Measurements from ENCODE around the gene SLC17A8. TPM values are rescaled to one million over a fixed set of nuclear protein-coding genes. Genes with fewer than 3 reads are reported as not detected.
"Not testable (repeated sequence)": the region's sequence is repeated elsewhere in the genome, so short reads cannot be mapped to it uniquely, and the experiment has no call there.

The SLC17A8 gene
- 0.35 TPM for polyA plus RNA-seq (ENCODE audit: insufficient read length)
- long read RNA-seq, donor 1: 0 reads
- long read RNA-seq, donor 2: 0 reads
- long read RNA-seq, donor 3: 0 reads
- long read RNA-seq, donor 4: 0 reads
- long read RNA-seq, donor 5: 0 reads
- long read RNA-seq, donor 6: 0 reads
- long read RNA-seq, donor 7: 0 reads
- long read RNA-seq, donor 8: 0 reads

DNA sequence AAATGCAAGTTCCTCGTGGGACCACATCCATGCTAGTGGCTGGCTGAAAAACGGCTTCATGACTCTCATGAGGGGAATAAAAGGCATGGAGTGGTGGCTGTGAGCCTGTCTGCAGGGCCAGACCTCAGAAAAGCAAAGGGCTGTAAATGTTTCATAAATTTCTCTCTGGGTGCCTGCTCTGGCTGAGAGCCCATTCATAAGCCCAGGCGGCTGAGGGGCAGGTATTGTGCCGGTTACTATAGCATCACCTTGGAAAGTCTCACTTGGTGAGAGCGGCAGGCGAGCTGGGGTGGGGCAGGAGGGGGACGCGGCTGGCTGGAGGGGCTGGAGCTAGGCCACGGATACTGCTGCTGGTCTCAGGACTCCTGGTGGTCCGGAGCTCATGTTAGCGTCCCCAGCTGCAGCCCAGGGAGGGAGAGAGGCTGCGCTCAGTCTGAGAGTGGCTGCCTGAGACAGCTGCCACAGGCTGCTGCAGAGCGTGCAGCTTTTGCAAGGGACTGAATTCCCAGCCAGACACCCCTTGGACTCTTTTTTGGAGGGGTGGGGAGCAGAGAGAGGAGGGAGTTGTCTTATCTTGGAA, at the start of gene SLC17A8:
TSS of gene SLC17A8 (plus strand) at position 431 of the 580 bp plus-strand sequence. CDS start 318 bp downstream, outside the sequence.
- no peak for DNase-seq

DNA sequence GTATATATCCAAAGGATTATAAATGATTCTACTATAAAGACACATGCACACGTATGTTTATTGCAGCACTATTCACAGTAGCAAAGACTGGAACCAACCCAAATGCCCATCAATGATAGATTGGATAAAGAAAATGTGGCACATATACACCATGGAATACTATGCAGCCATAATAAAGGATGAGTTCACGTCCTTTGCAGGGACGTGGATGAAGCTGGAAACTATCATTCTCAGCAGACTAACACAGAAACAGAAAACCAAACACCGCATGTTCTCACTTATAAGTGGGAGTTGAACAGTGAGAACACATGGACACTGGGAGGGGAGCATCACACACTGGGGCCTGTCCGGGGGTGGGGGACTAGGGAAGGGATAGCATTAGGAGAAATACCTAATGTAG, 48.7 kb upstream of the SLC17A8 start:
- not testable (repeated sequence) for DNase-seq

DNA sequence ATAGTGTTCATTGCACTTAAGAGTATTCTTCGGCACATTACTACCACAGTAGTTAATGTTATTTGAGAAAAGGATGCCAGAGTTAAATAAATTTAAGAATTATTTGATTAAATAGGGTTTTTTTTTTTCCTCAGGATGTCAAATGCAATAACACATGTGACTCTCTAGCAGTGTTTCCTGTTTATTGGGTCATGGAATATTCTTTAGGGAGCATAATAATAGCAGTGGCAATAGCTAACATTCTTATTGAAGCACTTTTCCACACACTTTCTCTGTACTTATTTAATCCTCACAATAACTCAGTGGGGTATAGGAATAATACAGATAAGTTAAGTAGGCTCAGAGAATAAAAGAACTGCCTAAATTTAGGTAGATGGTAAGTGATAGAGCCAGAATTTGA, 45.6 kb upstream of the SLC17A8 start:
- DNase-seq: no peak

DNA sequence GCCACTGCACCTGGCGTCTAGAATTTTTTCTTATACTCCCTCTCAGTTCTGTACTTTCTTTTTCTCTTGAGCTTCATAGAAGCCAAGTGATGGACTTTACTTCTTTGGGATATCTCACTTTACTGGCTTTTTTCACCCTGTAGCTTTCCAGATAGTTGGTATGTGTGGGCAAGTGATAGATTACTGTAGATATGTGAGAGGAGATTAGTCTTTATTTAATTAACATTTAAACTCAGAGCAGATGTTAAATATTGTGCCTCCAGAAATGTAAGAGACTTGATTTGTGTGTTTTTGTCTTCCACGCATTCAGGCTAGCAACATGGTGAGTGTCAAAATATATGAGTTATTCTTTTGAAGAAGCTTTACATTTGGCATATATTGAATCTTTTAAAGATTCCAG, 39.5 kb upstream of the SLC17A8 start:
- DNase-seq: no peak

DNA sequence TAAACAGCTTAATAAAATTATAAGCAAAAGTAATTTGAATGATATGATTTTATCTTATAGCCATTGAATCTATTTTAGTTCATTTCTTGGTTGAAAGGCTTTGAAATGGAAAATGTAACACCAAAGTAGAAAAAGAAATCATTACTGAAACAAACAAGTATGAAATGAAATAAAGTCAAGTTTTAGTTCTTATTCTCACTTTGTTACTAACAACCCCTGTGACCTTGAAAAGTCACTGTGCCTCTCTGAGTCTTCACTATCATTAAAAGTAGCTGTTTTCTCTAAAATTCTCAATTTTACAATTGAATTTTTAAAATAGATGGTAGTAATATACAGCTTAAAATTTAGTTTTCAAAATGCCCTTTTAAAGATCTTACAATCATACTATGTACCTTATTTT, 32.4 kb upstream of the SLC17A8 start:
- DNase-seq: no peak

DNA sequence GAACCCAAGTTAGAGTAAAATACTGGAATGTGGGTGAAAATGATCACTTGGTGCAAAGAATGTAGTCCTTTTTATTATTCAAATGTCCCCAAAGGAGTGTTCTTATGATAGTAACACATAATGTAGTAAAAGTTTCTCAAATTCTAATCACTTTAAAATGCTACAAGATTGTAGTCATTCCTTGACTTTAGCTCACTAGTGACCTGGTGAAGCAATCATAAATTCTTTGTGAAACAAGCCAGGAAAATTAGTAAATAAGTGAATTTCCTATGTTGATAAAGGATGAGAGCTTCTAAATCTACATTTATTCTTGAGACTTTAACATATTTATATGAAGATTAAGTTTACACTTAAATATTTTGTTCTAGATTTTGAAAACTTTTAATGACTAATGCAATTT, 30.7 kb upstream of the SLC17A8 start:
- DNase-seq: no peak

DNA sequence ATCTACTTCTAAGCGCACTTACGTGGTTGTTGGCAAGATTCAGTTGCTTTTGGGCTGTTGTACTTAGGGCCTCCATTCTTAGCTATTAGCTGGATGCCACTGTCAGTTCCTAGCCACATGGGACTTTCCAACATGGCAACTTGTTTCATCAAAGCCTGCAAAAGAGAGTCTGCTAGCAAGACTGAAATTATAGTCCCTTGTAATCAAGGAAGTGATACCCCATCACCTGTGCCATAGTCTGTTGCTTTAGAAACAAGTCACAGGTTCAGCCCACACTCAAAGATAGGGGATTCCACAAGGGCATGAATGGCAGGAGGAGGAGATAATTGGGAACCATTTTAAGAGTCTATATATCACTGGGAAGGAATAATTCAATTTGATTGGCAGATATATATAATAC, 27.1 kb upstream of the SLC17A8 start:
- DNase-seq: no peak

DNA sequence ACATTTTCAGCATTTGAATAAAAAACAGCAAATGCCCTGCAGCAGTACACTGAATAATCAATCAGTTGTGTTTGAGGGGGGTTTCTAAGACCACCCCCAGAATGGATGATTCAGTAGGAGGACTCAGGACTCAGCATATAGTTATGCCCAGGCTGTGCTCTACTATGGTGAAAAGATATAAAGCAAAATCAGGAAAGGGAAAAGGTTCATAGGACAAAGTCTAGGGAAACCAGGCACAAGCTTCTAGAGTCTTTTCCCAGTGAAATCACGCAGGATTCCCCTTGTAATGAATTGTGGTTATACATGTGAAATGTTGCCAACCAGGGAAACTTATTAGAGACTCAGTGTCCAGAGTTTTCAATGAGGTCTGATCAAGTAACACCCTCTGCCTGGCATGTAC, 25.0 kb upstream of the SLC17A8 start:
- DNase-seq: no peak

DNA sequence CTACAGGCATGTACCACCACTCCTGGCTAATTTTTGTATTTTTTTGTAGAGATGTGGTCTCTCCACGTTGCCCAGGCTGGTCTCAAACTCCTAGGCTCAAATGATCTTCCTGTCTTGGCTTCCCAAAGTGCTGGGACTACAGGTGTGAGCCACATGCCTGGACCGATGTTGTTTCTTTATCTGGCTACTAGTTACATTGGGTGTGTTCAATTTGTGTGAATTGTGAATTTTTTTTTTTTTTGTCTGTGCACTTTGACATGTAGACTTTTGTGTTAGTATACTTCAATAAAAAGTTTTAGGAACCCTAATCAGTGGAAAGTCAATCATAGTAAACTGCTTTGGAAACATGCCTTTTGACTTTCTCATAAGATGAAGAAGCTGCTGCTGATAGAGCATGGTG, 24.0 kb upstream of the SLC17A8 start:
- no peak for DNase-seq

DNA sequence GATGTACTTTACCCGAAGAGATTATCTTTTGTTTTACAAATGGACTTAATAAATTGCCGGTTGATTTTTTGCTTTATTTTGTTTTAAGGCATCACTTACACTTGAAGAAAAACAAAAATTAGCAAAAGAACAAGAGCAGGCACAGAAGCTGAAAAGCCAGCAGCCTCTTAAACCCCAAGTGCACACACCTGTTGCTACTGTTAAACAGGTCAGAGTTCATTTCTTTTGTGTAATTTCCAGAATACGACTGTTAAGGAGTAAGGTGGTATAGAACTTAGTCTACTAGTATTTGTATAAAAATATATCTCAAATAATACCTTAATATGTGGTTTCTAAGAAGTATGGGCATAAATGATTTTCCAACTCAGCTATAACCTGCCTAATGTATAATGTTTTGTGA, 19.6 kb upstream of the SLC17A8 start:
- DNase-seq: no peak

DNA sequence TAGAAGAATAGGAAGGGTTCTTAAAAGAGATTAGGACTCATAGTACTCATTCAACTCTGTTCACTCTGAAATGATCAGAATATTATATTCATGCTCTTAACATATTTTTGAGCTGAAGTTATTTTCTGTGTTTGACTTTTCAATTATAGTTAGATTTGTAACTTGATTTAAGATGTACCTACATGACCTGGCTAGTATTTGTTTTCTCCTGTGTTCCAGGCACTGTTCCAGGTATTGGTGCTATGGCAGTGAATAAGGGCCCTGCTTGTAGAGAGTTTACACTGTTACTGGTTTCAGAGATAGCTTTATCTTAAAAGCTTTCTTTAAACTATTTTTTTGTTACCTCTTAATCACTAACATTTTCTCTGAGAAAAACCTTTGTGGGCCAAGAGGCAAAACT, 19.1 kb upstream of the SLC17A8 start:
- DNase-seq: no peak

DNA sequence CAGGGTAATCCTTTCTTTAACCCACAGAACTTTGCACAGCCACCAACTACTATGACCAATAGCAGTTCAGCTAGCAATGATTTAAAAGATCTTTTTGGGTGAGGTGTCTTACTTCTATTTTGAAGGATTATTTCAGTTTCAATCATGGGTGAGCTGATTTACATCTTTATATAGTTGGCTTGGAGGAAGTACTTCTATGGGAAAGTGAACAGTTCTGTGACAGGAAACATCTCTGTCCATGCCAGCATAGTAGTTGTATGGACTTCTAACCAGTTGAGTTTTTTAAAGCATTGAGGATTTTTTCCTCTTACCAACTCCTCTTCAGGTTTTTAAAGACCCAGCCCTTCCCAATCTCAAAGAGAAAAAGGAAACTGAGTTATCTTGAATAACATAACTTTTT, 17.8 kb upstream of the SLC17A8 start:
- no peak for DNase-seq

DNA sequence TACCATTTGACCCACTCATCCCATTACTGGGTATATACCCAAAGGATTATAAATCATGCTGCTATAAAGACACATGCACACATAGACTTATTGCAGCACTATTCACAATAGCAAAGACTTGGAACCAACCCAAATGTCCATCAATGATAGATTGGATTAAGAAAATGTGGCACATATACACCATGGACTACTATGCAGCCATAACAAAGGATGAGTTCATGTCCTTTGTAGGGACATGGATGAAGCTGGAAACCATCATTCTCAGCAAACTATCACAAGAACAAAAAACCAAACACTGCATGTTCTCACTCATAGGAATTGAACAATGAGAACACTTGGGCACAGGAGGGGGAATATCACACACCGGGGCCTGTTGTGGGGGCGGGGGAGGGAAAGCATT, 14.0 kb upstream of the SLC17A8 start:
- not testable (repeated sequence) for DNase-seq

DNA sequence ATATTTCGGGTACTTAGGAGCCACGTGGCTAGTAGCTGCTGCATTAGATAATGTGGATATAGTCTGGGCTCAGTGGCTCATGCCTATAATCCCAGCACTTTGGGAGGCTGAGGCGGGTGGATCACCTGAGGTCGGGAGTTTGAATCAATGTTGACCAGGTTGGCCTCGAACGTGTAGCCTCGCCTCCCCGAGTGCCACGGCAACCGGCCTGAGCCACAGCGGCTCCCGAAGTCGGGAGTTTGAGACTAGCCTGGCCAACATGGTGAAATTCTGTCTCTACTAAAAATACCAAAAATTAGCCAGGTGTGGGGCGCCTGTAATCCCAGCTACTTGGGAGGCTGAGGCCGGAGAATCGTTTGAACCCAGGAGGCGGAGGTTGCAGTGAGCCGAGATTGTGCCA, 12.5 kb upstream of the SLC17A8 start:
- not testable (repeated sequence) for DNase-seq

DNA sequence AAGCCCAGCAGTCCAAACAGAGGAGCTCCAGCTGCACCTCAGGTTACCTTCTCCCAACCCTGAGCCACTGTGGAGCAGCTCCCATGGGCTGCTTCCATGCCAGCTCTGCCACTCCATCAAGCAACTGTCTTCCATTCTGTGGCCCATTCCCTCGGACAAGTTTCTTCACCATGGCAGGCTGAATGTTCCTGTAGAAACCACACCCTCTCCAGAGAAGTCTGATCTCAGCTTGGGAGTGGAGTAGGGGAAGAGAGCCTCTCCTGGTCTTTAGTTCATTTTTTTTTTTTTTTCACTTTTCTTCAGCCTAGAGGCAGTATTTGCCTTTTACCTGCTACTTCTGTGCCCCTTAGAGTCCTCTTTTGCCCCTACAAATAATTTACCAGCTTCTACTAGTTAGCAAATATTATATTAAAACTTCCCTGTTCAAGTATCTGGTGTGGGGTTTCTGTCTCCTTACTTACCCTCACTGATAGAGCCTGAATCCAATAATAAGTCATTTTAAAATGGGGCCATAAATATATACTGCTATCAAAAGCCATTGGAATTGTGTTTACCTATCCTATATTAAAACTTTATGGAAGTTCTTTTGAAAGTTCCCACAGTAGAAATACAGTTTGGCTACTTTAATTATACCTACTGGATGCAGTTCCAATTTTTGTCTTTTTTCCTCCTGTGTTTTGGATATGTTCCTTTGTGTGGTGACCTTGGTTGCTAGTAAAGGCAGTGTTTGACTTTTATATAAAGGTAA, 11.7 kb upstream of the SLC17A8 start:
- DNase-seq: no peak

DNA sequence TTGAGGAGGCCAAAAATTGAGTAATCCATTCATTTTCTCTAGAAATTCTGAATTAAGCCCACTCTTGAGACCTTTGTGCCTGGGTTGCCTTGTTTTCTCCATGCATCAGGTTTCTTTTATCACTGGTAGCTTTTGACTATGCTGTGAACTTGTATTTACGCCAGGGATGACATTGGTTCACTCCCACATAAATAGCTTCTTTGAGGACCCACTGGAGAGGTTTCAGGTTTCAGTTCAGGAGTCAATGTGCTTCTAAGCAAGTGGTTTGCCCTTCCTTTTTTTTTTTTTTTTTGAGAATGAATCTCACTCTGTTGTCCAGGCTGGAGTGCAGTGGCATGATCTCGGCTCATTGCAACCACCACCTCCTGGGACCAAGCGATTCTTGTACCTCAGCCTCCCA, 10.2 kb upstream of the SLC17A8 start:
- no peak for DNase-seq

DNA sequence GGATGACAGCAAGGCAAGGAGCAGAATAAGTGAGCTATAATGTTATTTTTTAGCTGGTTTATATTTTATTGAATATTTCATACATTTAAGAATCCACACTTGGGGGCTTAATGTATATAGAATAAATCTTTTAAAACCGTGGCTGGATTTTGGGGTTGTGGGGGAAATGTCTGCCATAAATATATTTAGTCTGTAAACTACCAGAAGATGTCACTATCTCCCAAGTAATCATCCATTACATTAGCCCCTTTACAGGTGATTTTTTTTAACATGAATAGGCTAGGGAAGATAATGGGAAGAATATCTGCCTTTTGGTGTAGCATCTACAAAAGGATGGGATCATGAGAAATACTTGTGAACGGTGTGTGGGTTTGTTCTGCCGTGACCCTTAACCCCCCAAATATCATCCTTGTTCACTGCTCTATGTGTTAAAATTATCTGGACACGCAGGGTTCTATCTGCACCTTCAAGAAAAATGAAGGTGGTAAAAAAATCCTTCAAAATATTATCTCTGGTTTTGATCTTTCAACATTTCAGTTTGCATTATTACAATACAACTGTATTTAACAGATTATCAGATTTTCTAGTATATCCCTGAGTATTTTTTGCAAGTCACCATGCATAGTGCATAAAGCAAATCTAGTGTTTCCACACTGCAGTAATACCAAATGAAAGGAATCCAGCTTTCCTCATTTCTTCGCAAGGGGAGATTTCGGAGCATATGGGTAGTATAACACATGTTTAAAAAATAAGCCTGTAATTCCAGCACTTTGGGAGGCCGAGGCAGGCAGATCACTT, 8.0 kb upstream of the SLC17A8 start:
- DNase-seq: no peak

DNA sequence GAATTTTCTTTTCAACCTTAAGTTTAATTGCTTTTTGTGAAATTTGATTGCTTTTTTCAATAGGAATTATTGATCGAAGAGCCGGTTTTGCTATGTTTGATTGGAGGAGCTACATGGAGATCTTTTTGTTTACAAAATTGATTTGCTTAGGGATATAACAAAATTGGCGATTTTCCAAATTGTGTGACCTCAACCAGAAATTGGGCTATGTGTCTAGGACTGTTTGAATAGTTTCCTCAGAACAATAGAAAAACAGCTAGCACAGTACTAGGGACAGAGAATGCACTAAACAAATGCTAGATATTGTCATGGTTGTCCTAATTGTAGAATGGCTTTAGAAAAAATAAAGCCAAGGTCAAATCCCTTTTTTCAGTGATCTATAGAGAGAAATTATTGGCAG, 2.4 kb downstream of the SLC17A8 start:
- no peak for DNase-seq

DNA sequence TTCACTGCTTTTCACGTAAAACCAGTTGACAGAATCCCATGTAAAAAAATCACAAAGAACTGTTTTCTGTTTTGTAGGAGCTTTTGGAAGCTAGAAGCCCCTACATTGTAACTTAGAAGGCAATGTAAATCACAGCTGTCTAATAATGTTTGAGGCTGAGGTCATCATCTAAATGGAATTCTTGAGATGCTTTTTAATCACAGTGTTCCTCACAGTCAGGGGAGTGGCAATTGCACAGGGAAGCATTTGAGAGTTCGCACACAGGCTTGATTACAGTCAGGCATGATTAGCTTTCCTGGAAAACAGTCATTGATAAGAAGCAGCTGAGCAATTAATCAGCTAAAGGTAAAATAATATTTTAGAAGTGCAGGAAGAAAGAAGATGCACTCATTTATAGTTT, 2.9 kb downstream of the SLC17A8 start:
- no peak for DNase-seq

DNA sequence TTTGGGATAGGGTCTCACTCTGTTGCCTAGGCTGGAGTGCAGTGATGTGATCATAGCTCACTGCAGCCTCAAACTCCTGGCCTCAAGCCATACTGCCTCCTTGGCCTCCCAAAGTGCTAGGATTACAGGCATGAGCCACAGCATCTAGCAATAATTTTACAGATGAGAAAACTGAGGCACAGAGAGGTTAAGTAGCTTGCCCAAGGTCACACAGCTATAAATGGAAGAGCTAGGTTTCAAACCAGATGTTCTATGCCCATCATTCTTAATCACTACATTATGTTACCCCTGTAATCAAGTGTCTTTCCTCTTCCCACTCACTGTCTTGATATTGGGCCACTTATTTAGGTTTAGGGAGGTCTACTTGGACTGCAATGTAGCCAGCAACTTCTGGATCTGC, 3.6 kb downstream of the SLC17A8 start:
- no peak for DNase-seq

DNA sequence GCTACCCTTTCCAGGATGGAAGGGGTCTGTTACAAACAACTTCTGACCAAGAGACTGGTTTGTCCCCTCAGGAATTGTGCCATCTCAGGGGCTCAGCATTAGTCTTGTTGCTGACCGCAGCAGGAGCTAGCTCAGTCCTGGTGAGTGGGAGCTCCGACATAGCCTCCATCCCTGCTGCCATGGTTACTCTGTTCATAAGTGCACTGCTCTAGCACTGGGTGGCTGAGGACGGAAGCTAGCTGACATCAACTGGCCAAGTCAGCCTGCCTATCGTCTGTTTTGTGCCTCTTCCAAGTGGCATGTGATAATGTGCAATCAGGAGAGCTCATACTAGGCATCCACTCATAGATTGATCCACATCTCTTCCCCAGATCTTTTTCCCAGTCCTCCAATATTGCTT, 7.5 kb downstream of the SLC17A8 start:
- DNase-seq: no peak

DNA sequence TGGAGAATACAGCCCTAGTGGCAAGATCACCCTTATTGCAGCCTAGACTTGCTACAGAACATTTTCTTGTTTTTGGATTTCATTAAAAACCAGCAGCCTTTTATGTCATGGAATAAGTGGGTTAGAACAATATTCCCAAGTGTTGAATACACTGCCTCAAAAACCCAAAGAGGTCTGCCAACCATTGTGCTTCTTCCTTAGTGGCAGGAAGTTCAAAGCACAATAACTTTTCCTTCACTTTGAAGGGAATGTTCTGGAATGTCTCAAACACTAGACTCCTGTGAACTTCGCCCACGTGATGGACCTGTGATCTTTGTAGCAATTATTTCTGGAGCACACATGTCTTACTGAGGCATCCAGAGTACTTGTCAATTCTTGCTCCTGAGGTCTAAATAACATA, 8.5 kb downstream of the SLC17A8 start:
- no peak for DNase-seq

DNA sequence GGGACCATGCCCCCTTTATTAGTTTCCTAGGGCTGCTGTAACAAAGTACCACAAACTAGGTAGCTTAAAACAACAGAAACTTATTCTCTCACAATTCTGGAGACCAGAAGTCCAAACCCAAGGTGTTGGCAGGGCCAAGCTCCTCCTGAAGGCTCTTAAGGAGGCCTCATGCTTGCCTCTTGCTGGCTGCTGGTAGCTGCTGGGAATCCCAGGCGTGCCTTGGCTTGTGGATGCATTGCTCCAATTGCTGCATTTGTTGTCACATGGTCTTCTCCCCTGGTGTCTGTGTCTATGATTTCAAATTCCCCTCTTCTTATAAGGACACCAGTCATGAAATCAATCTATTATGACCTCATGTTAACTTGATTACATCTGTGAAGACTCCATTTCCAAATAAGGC, 11.2 kb downstream of the SLC17A8 start:
- no peak for DNase-seq

All from left kidney (tissue), 8 donors.